Fibroblast of lung (primary cell): ENCODE measurements around the gene ABAT.

ENCODE experiments used
- EZH2 ChIP-seq: IDR thresholded peaks from 2 replicates; pipeline ENCODE4 v1.5.1; 2012; ENCODE audit warnings: low read length, control low read depth, mild to moderate bottlenecking; ENCODE audit errors: missing control alignments
- TF ChIP-seq, protein P1 (sequence below), 2 donors: IDR thresholded peaks in 1 of 2; conservative IDR thresholded peaks in 1 of 2; 1 replicate in 1 of 2; 2 replicates in 1 of 2; pipeline ENCODE4 v1.5.1; 2011 to 2012; ENCODE audit warnings: low read length in 2 of 2, control low read depth in 1 of 2, inconsistent platforms in 1 of 2, low read depth in 1 of 2, mild to moderate bottlenecking in 1 of 2

DNA sequence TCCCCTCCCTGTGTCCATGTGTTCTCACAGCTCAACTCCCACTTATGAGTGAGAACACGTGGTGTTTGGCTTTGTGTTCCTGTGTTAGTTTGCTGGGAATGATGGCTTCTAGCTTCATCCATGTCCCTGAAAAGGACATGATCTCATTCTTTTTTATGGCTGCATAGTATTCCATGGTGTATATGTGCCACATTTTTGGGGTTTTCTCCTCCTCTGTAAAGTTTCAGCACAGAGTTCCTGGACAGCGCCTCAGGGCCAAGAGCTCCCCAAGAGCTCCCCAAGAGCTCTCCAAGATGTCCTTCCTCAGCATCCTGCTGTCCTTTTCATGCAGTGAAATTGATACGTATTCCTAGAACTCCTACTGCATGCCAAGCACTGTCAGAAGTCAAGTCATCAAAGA lies 6.9 kb upstream of the ABAT start:
- no peak for TF ChIP-seq EZH2
- TF ChIP-seq, protein P1, sequence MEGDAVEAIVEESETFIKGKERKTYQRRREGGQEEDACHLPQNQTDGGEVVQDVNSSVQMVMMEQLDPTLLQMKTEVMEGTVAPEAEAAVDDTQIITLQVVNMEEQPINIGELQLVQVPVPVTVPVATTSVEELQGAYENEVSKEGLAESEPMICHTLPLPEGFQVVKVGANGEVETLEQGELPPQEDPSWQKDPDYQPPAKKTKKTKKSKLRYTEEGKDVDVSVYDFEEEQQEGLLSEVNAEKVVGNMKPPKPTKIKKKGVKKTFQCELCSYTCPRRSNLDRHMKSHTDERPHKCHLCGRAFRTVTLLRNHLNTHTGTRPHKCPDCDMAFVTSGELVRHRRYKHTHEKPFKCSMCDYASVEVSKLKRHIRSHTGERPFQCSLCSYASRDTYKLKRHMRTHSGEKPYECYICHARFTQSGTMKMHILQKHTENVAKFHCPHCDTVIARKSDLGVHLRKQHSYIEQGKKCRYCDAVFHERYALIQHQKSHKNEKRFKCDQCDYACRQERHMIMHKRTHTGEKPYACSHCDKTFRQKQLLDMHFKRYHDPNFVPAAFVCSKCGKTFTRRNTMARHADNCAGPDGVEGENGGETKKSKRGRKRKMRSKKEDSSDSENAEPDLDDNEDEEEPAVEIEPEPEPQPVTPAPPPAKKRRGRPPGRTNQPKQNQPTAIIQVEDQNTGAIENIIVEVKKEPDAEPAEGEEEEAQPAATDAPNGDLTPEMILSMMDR (conservative IDR thresholded peaks at IDR 0.05 in 1 of 2, IDR thresholded peaks at IDR 0.05 in 1 of 2; ENCODE audit: low read depth in 1 of 2, low read length in 2 of 2): no peak
